WTC11 (cell line): Measurements from ENCODE around the gene MGMT. TPM values are rescaled to one million over a fixed set of nuclear protein-coding genes. Genes with fewer than 3 reads are reported as not detected.

Experiments
- ATAC-seq: fragments of 200-7000 bp; cut with Tn5 transposase; 2 replicates; pipeline ENCODE4 v1.10.0; 2021; ENCODE audit warnings: mild to moderate bottlenecking, moderate library complexity
- CTCF ChIA-PET: fragments of 300-600 bp; sonication (Branson Sonifier 250); formaldehyde crosslinking; loops from one replicate; lab custom pipeline; 2021; ENCODE audit warnings: antibody characterized with exemption; lab: Charles Lee
- POLR2A ChIA-PET: fragments of 350-600 bp; sonication (Branson Sonifier 250); formaldehyde crosslinking; loops from one replicate; lab custom pipeline; 2021; ENCODE audit warnings: antibody characterized with exemption; lab: Charles Lee
- DNase-seq: peaks from one replicate; pipeline ENCODE4 v3.0.0; 2021; ENCODE audit warnings: low spot score
- H3K27ac Mint-ChIP-seq: 2 replicates; pipeline ENCODE4 v1.8.0; 2021; ENCODE audit warnings: mixed read lengths
- H3K27me3 Mint-ChIP-seq: 2 replicates; pipeline ENCODE4 v1.8.0; 2021; ENCODE audit warnings: low read depth, mild to moderate bottlenecking, moderate library complexity, mixed read lengths
- H3K36me3 Mint-ChIP-seq: 2 replicates; pipeline ENCODE4 v1.8.0; 2021; ENCODE audit warnings: mixed read lengths
- H3K4me1 Mint-ChIP-seq: 2 replicates; pipeline ENCODE4 v1.8.0; 2022; ENCODE audit warnings: mixed read lengths
- H3K4me3 Mint-ChIP-seq: 2 replicates; pipeline ENCODE4 v1.8.0; 2021; ENCODE audit warnings: mild to moderate bottlenecking, moderate library complexity, mixed read lengths
- H3K9me3 Mint-ChIP-seq: 2 replicates; pipeline ENCODE4 v1.8.0; 2021; ENCODE audit warnings: mixed read lengths
- FOXP1 ChIP-seq: sonication (generic); formaldehyde crosslinking; IDR thresholded peaks from 2 replicates; pipeline ENCODE4 v1.8.0; 2022; ENCODE audit warnings: missing genetic modification reagents, mild to moderate bottlenecking, moderate library complexity, borderline replicate concordance
- HMGXB4 ChIP-seq: sonication (generic); formaldehyde crosslinking; IDR thresholded peaks from 2 replicates; pipeline ENCODE4 v1.8.1; 2023; ENCODE audit warnings: mild to moderate bottlenecking, moderate library complexity, missing genetic modification reagents
- KAT7 ChIP-seq: sonication (generic); formaldehyde crosslinking; IDR thresholded peaks from 2 replicates; pipeline ENCODE4 v1.8.1; 2023; ENCODE audit warnings: missing genetic modification reagents, mild to moderate bottlenecking, borderline replicate concordance
- MAX ChIP-seq: sonication (generic); formaldehyde crosslinking; IDR thresholded peaks from 2 replicates; pipeline ENCODE4 v1.8.0; 2022; ENCODE audit warnings: mild to moderate bottlenecking, missing genetic modification reagents
- NR3C1 ChIP-seq: sonication (generic); formaldehyde crosslinking; conservative IDR thresholded peaks from 2 replicates; pipeline ENCODE4 v1.8.1; 2023; ENCODE audit warnings: low read depth, mild to moderate bottlenecking, missing genetic modification reagents
- PREB ChIP-seq: sonication (generic); formaldehyde crosslinking; IDR thresholded peaks from 2 replicates; pipeline ENCODE4 v1.8.1; 2022; ENCODE audit warnings: mild to moderate bottlenecking, missing genetic modification reagents, moderate library complexity, borderline replicate concordance
- PRRX2 ChIP-seq: fragments of 250-450 bp; sonication (Bioruptor Pico); IDR thresholded peaks from 2 replicates; pipeline ENCODE4 v1.8.0; 2021; ENCODE audit warnings: mild to moderate bottlenecking
- SOX15 ChIP-seq: fragments of 250-450 bp; sonication (Bioruptor Pico); IDR thresholded peaks from 2 replicates; pipeline ENCODE4 v1.9.0; 2021; ENCODE audit warnings: mild to moderate bottlenecking
- TP53 ChIP-seq: sonication (generic); formaldehyde crosslinking; IDR thresholded peaks from 2 replicates; pipeline ENCODE4 v1.8.1; 2023; ENCODE audit warnings: mild to moderate bottlenecking, missing genetic modification reagents
- ZNF232 ChIP-seq: sonication (generic); formaldehyde crosslinking; IDR thresholded peaks from 2 replicates; pipeline ENCODE4 v1.8.0; 2022; ENCODE audit warnings: mild to moderate bottlenecking, missing genetic modification reagents
- ZNF423 ChIP-seq: fragments of 250-450 bp; sonication (Bioruptor Pico); IDR thresholded peaks from 2 replicates; pipeline ENCODE4 v2.1.2; 2022; ENCODE audit warnings: mild to moderate bottlenecking, moderate library complexity
- total RNA-seq: library from RNA; stranded (reverse); gene quantifications from 3 replicates; pipeline ENCODE4 v1.2.3, GENCODE V29; 2021
- TF ChIP-seq, protein P1 (sequence below): sonication (generic); formaldehyde crosslinking; IDR thresholded peaks from 2 replicates; pipeline ENCODE4 v1.8.1; 2022; ENCODE audit warnings: missing genetic modification reagents, borderline replicate concordance
- TF ChIP-seq, protein P2 (sequence below): sonication (generic); formaldehyde crosslinking; IDR thresholded peaks from 2 replicates; pipeline ENCODE4 v1.8.0; 2022; ENCODE audit warnings: missing genetic modification reagents
- TF ChIP-seq, protein P3 (sequence below): sonication (generic); formaldehyde crosslinking; IDR thresholded peaks from 2 replicates; pipeline ENCODE4 v1.8.1; 2022; ENCODE audit warnings: mild to moderate bottlenecking, moderate library complexity, missing genetic modification reagents
- TF ChIP-seq, protein P4 (sequence below): fragments of 250-450 bp; sonication (Bioruptor Pico); IDR thresholded peaks from 2 replicates; pipeline ENCODE4 v1.9.0; 2021; ENCODE audit warnings: mild to moderate bottlenecking
- TF ChIP-seq, protein P5 (sequence below): fragments of 200-600 bp; IDR thresholded peaks from 2 replicates; pipeline ENCODE4 v1.8.0; 2022; ENCODE audit warnings: antibody characterized with exemption

Gene MGMT
- total RNA-seq, 1 experiment from 2014 or later, result 11.8 TPM

DNA sequence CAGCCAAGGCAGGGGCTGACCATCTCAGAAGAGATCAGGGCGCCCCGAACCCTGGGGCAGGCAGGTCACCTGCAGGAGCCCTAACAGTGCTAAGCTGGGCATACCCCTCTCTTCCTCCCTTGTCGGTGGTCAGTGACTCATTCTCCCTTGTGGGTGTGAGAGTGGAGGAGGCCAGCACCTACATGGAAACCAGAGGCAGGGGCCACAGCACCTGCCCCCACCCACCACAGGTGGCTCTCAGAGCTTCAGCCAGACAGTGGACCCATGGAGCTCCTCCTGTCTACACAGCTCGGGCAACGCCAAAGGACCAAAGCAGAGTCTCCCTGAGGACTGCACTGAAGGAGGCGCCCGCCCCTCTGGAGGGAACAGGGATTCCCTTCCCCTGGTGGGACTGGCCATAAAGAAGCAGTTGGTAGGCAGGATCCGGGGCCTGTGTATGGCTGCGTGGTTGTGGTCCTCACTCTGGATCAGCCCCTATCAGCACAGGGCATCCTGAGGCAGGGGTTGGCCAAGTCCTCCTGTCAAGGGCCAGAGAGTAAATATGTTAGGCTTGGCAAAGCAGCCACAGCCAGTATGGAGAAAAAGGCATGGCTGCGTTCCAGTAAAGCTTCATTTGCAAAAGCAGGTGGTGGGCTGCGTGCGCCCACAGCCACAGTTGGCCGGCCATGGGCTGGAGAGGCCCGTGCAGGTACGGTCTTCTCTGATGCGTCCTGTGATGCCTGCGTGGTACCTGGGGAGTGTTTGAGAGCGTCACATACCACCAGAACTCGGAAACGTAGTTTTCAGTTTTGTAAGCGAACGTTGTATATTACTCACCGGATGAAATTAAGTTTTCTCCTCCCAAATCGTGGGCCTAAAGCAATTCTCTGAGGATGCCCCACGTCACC lies 298.9 kb downstream of the MGMT start:
- CTCF ChIA-PET, result interaction anchor here (0.5 to 2.9 kb wide), 5 partner anchors 7 to 1447 kb away, joined by 3 to 12 read pairs (median 3); no protein-coding TSS in a partner anchor
- no peaks in the 10 kb centered on the region for H3K27me3 Mint-ChIP-seq
- peaks cover 8% of the 10 kb centered on the region for H3K4me1 Mint-ChIP-seq
- no peak for ATAC-seq
- no peaks in the 10 kb centered on the region for H3K36me3 Mint-ChIP-seq
- DNase-seq, result peak; percentile 3
- POLR2A ChIA-PET, result no interaction called here
- TF ChIP-seq ZNF232 (CRISPR knock-in tag) (no peak), PREB (CRISPR knock-in tag) (no peak), TP53 (CRISPR knock-in tag) (no peak), SOX15 (CRISPR knock-in tag) (no peak), MAX (CRISPR knock-in tag) (no peak), FOXP1 (CRISPR knock-in tag) (no peak)
- TF ChIP-seq, protein P1, sequence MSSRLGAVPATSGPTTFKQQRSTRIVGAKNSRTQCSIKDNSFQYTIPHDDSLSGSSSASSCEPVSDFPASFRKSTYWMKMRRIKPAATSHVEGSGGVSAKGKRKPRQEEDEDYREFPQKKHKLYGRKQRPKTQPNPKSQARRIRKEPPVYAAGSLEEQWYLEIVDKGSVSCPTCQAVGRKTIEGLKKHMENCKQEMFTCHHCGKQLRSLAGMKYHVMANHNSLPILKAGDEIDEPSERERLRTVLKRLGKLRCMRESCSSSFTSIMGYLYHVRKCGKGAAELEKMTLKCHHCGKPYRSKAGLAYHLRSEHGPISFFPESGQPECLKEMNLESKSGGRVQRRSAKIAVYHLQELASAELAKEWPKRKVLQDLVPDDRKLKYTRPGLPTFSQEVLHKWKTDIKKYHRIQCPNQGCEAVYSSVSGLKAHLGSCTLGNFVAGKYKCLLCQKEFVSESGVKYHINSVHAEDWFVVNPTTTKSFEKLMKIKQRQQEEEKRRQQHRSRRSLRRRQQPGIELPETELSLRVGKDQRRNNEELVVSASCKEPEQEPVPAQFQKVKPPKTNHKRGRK (CRISPR knock-in tag), result no peak
- TF ChIP-seq, protein P2, sequence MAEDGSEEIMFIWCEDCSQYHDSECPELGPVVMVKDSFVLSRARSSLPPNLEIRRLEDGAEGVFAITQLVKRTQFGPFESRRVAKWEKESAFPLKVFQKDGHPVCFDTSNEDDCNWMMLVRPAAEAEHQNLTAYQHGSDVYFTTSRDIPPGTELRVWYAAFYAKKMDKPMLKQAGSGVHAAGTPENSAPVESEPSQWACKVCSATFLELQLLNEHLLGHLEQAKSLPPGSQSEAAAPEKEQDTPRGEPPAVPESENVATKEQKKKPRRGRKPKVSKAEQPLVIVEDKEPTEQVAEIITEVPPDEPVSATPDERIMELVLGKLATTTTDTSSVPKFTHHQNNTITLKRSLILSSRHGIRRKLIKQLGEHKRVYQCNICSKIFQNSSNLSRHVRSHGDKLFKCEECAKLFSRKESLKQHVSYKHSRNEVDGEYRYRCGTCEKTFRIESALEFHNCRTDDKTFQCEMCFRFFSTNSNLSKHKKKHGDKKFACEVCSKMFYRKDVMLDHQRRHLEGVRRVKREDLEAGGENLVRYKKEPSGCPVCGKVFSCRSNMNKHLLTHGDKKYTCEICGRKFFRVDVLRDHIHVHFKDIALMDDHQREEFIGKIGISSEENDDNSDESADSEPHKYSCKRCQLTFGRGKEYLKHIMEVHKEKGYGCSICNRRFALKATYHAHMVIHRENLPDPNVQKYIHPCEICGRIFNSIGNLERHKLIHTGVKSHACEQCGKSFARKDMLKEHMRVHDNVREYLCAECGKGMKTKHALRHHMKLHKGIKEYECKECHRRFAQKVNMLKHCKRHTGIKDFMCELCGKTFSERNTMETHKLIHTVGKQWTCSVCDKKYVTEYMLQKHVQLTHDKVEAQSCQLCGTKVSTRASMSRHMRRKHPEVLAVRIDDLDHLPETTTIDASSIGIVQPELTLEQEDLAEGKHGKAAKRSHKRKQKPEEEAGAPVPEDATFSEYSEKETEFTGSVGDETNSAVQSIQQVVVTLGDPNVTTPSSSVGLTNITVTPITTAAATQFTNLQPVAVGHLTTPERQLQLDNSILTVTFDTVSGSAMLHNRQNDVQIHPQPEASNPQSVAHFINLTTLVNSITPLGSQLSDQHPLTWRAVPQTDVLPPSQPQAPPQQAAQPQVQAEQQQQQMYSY (CRISPR knock-in tag), result no peak
- TF ChIP-seq, protein P3, sequence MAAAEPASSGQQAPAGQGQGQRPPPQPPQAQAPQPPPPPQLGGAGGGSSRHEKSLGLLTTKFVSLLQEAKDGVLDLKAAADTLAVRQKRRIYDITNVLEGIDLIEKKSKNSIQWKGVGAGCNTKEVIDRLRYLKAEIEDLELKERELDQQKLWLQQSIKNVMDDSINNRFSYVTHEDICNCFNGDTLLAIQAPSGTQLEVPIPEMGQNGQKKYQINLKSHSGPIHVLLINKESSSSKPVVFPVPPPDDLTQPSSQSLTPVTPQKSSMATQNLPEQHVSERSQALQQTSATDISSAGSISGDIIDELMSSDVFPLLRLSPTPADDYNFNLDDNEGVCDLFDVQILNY, result no peak
- no peak overlapping the region for H3K4me3 Mint-ChIP-seq
- H3K9me3 Mint-ChIP-seq, result no peaks in the 10 kb centered on the region
- no peak overlapping the region; the same call in 1 of the 2 replicates for H3K27ac Mint-ChIP-seq

GRCh38 chr10:129766611-129767550 lies 299.8 kb downstream of the MGMT start:
- POLR2A ChIA-PET, result no interaction called here
- TF ChIP-seq, protein P4, sequence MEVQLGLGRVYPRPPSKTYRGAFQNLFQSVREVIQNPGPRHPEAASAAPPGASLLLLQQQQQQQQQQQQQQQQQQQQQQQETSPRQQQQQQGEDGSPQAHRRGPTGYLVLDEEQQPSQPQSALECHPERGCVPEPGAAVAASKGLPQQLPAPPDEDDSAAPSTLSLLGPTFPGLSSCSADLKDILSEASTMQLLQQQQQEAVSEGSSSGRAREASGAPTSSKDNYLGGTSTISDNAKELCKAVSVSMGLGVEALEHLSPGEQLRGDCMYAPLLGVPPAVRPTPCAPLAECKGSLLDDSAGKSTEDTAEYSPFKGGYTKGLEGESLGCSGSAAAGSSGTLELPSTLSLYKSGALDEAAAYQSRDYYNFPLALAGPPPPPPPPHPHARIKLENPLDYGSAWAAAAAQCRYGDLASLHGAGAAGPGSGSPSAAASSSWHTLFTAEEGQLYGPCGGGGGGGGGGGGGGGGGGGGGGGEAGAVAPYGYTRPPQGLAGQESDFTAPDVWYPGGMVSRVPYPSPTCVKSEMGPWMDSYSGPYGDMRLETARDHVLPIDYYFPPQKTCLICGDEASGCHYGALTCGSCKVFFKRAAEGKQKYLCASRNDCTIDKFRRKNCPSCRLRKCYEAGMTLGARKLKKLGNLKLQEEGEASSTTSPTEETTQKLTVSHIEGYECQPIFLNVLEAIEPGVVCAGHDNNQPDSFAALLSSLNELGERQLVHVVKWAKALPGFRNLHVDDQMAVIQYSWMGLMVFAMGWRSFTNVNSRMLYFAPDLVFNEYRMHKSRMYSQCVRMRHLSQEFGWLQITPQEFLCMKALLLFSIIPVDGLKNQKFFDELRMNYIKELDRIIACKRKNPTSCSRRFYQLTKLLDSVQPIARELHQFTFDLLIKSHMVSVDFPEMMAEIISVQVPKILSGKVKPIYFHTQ (CRISPR knock-in tag), result no peak
- TF ChIP-seq NR3C1 (no peak), ZNF232 (CRISPR knock-in tag) (no peak), HMGXB4 (CRISPR knock-in tag) (no peak), PRRX2 (CRISPR knock-in tag) (no peak), ZNF423 (CRISPR knock-in tag) (no peak), KAT7 (CRISPR knock-in tag) (no peak)
- TF ChIP-seq, protein P5, sequence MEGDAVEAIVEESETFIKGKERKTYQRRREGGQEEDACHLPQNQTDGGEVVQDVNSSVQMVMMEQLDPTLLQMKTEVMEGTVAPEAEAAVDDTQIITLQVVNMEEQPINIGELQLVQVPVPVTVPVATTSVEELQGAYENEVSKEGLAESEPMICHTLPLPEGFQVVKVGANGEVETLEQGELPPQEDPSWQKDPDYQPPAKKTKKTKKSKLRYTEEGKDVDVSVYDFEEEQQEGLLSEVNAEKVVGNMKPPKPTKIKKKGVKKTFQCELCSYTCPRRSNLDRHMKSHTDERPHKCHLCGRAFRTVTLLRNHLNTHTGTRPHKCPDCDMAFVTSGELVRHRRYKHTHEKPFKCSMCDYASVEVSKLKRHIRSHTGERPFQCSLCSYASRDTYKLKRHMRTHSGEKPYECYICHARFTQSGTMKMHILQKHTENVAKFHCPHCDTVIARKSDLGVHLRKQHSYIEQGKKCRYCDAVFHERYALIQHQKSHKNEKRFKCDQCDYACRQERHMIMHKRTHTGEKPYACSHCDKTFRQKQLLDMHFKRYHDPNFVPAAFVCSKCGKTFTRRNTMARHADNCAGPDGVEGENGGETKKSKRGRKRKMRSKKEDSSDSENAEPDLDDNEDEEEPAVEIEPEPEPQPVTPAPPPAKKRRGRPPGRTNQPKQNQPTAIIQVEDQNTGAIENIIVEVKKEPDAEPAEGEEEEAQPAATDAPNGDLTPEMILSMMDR, result no peak

More at GRCh38 chr10:129766611-129767550, 299.8 kb downstream of the MGMT start:
- H3K4me1 Mint-ChIP-seq, result peaks cover 7% of the 10 kb centered on the region
- H3K27me3 Mint-ChIP-seq, result no peaks in the 10 kb centered on the region
- no peak overlapping the region for H3K4me3 Mint-ChIP-seq
- H3K27ac Mint-ChIP-seq, result no peak overlapping the region
- ATAC-seq, result no peak
- CTCF ChIA-PET, result interaction anchor here (0.5 to 2.9 kb wide), 5 partner anchors 8 to 1448 kb away, joined by 3 to 12 read pairs (median 3); no protein-coding TSS in a partner anchor
- no peaks in the 10 kb centered on the region for H3K36me3 Mint-ChIP-seq
- no peaks in the 10 kb centered on the region for H3K9me3 Mint-ChIP-seq
- peak; percentile 14 for DNase-seq
